Ectodermal cell (in vitro differentiated cells): Measurements from ENCODE around the gene GRID1.

Experiments used
- H3K27ac ChIP-seq: 2 replicates; pipeline ENCODE4 v1.7.0; 2013; ENCODE audit warnings: mild to moderate bottlenecking, low read depth, low read length; ENCODE audit not compliant: insufficient read depth, poor library complexity, severe bottlenecking
- H3K27me3 ChIP-seq: 2 replicates; pipeline ENCODE4 v1.7.0; 2013; ENCODE audit warnings: mild to moderate bottlenecking, low read length; ENCODE audit not compliant: insufficient read depth, control insufficient read depth, poor library complexity, severe bottlenecking
- H3K36me3 ChIP-seq: one replicate; pipeline ENCODE4 v1.7.0; 2013; ENCODE audit warnings: low read length; ENCODE audit not compliant: control insufficient read depth, insufficient read depth
- H3K4me1 ChIP-seq: one replicate; pipeline ENCODE4 v1.7.0; 2013; ENCODE audit warnings: low read length; ENCODE audit not compliant: control insufficient read depth, insufficient read depth
- H3K4me3 ChIP-seq: 2 replicates; pipeline ENCODE4 v1.7.0; 2013; ENCODE audit warnings: low read depth, low read length, control low read depth; ENCODE audit not compliant: insufficient read depth
- H3K9me3 ChIP-seq: 2 replicates; pipeline ENCODE4 v1.7.0; 2013; ENCODE audit warnings: mild to moderate bottlenecking, low read length, moderate library complexity; ENCODE audit not compliant: control insufficient read depth
- WGBS, 2 experiments: methylation state at CpG; one replicate each; pipeline ENCODE4 v1.1.7; 2013; ENCODE audit warnings: missing lambda C conversion rate in 2 of 2; 5-methylcytosine and 5-hydroxymethylcytosine counted together

The GRID1 gene

GRCh38 chr10:86294346-86295265, 72.0 kb downstream of the GRID1 start:
- Histone ChIP-seq H3K36me3 (no peaks in the 10 kb centered on the region), H3K4me3 (no peak overlapping the region), H3K27me3 (no peaks in the 10 kb centered on the region), H3K27ac (no peak overlapping the region), H3K4me1 (peaks cover 5% of the 10 kb centered on the region), H3K9me3 (no peaks in the 10 kb centered on the region)
- 91 to 93% methylated on average over 16 of the region's 16 CpGs for WGBS, 2 experiments

- WGBS, 2 experiments: 29 to 38% methylated on average over 1 to 2 of the region's 2 CpGs
- Histone ChIP-seq H3K36me3 (no peaks in the 10 kb centered on the region), H3K4me3 (no peak overlapping the region), H3K27ac (no peak overlapping the region), H3K9me3 (no peaks in the 10 kb centered on the region), H3K27me3 (no peaks in the 10 kb centered on the region), H3K4me1 (peaks cover 5% of the 10 kb centered on the region)
These were observed 73.2 kb downstream of the GRID1 start for GRCh38 chr10:86293396-86293791.

GRCh38 chr10:86292462-86293395, 73.9 kb downstream of the GRID1 start:
- 79 to 80% methylated on average over 12 of the region's 13 CpGs for WGBS, 2 experiments
- peaks cover 5% of the 10 kb centered on the region for H3K4me1 ChIP-seq
- no peaks in the 10 kb centered on the region for H3K9me3 ChIP-seq
- H3K4me3 ChIP-seq: no peak overlapping the region
- H3K27me3 ChIP-seq: no peaks in the 10 kb centered on the region
- H3K36me3 ChIP-seq: no peaks in the 10 kb centered on the region
- H3K27ac ChIP-seq: no peak overlapping the region

GRCh38 chr10:86291616-86292340, 74.8 kb downstream of the GRID1 start:
- Histone ChIP-seq H3K4me1 (peaks cover 5% of the 10 kb centered on the region), H3K36me3 (no peaks in the 10 kb centered on the region), H3K27ac (no peak overlapping the region), H3K9me3 (no peaks in the 10 kb centered on the region), H3K27me3 (no peaks in the 10 kb centered on the region), H3K4me3 (no peak overlapping the region)
- 75 to 76% methylated on average over 12 of the region's 12 CpGs for WGBS, 2 experiments

- Histone ChIP-seq H3K27me3 (no peaks in the 10 kb centered on the region), H3K36me3 (no peaks in the 10 kb centered on the region), H3K9me3 (no peaks in the 10 kb centered on the region), H3K27ac (no peak overlapping the region), H3K4me3 (no peak overlapping the region), H3K4me1 (peaks cover 5% of the 10 kb centered on the region)
- 82 to 84% methylated on average over 9 of the region's 9 CpGs for WGBS, 2 experiments
These were observed 75.5 kb downstream of the GRID1 start for GRCh38 chr10:86290933-86291615.

GRCh38 chr10:86289577-86289868, 77.1 kb downstream of the GRID1 start:
- H3K27me3 ChIP-seq: no peaks in the 10 kb centered on the region
- H3K4me1 ChIP-seq: peaks cover 5% of the 10 kb centered on the region
- WGBS, 2 experiments: 78 to 84% methylated on average over 2 of the region's 2 CpGs
- H3K4me3 ChIP-seq: no peak overlapping the region
- H3K9me3 ChIP-seq: no peaks in the 10 kb centered on the region
- H3K27ac ChIP-seq: no peak overlapping the region
- no peaks in the 10 kb centered on the region for H3K36me3 ChIP-seq

GRCh38 chr10:86288695-86289576, 77.7 kb downstream of the GRID1 start:
- H3K36me3 ChIP-seq: no peaks in the 10 kb centered on the region
- no peak overlapping the region for H3K4me3 ChIP-seq
- no peaks in the 10 kb centered on the region for H3K9me3 ChIP-seq
- no peaks in the 10 kb centered on the region for H3K27me3 ChIP-seq
- H3K4me1 ChIP-seq: peaks cover 5% of the 10 kb centered on the region
- H3K27ac ChIP-seq: no peak overlapping the region
- 94 to 96% methylated on average over 10 of the region's 10 CpGs for WGBS, 2 experiments

GRCh38 chr10:86287966-86288579, 78.5 kb downstream of the GRID1 start:
- 78 to 79% methylated on average over 6 of the region's 6 CpGs for WGBS, 2 experiments
- Histone ChIP-seq H3K27ac (no peak overlapping the region), H3K36me3 (no peaks in the 10 kb centered on the region), H3K4me1 (peaks cover 1% of the 10 kb centered on the region), H3K9me3 (no peaks in the 10 kb centered on the region), H3K27me3 (no peaks in the 10 kb centered on the region), H3K4me3 (no peak overlapping the region)
